ENCODE measurements around the gene KCTD10. TPM values are rescaled to one million over a fixed set of nuclear protein-coding genes. Genes with fewer than 3 reads are reported as not detected.

Gene KCTD10
- total and polyA plus RNA-seq, 2 of the 13 experiments (the other 11 are each of a cell fraction or from before 2014, with no cell fraction given), result 6.9 to 25.4 TPM

DNA sequence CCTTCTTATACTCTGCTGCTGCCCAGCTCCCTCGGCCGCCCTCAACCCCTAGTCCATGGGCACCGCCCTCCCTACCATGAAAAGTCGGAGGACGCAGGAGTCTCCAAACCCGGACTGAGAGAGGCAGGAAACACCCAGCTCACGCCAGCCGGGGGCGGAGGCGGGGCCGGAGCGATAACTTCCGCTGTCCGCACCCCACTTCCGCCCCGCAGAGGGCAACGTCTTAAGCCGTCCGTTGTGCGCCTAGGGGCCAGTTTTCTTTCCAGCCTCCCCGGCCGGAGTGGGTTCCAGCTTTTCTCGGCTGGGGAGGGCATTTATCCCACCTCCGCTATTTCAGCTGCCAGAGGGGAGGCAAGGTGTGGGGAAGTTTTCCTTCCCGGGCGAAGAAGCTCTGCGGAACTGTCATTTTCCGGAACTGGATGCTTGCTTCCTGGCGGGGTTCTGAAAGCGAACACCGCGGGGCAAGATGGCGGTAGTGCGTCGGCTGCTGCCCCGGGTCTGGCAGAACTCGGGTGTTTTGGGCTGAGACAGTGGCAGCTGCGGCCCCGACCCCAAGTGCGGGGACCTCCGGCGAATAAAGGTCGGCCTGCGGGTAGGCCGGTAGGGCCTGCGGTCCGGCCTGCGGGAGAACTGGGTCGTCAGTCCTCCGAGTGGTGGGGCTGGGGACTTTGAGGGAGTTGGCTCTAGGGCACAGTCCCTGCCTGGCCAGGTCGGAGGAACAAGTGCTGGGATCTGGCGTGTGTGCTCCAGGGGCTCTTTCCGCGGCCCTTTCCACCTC lies at the start of gene KCTD10, which contains the start of gene UBE3B (continued):
- TF ChIP-seq ZNF510 (CRISPR knock-in tag; IDR thresholded peaks at IDR 0.05; ENCODE audit: low read depth), result peak; percentile 35; the same call in 1 of the 2 replicates
- peak; percentile 73 for TF ChIP-seq HOXA5 (CRISPR knock-in tag; IDR thresholded peaks at IDR 0.05)
- peak; percentile 81 for TF ChIP-seq ISL2 (CRISPR knock-in tag; IDR thresholded peaks at IDR 0.05)
- TF ChIP-seq, protein P1, sequence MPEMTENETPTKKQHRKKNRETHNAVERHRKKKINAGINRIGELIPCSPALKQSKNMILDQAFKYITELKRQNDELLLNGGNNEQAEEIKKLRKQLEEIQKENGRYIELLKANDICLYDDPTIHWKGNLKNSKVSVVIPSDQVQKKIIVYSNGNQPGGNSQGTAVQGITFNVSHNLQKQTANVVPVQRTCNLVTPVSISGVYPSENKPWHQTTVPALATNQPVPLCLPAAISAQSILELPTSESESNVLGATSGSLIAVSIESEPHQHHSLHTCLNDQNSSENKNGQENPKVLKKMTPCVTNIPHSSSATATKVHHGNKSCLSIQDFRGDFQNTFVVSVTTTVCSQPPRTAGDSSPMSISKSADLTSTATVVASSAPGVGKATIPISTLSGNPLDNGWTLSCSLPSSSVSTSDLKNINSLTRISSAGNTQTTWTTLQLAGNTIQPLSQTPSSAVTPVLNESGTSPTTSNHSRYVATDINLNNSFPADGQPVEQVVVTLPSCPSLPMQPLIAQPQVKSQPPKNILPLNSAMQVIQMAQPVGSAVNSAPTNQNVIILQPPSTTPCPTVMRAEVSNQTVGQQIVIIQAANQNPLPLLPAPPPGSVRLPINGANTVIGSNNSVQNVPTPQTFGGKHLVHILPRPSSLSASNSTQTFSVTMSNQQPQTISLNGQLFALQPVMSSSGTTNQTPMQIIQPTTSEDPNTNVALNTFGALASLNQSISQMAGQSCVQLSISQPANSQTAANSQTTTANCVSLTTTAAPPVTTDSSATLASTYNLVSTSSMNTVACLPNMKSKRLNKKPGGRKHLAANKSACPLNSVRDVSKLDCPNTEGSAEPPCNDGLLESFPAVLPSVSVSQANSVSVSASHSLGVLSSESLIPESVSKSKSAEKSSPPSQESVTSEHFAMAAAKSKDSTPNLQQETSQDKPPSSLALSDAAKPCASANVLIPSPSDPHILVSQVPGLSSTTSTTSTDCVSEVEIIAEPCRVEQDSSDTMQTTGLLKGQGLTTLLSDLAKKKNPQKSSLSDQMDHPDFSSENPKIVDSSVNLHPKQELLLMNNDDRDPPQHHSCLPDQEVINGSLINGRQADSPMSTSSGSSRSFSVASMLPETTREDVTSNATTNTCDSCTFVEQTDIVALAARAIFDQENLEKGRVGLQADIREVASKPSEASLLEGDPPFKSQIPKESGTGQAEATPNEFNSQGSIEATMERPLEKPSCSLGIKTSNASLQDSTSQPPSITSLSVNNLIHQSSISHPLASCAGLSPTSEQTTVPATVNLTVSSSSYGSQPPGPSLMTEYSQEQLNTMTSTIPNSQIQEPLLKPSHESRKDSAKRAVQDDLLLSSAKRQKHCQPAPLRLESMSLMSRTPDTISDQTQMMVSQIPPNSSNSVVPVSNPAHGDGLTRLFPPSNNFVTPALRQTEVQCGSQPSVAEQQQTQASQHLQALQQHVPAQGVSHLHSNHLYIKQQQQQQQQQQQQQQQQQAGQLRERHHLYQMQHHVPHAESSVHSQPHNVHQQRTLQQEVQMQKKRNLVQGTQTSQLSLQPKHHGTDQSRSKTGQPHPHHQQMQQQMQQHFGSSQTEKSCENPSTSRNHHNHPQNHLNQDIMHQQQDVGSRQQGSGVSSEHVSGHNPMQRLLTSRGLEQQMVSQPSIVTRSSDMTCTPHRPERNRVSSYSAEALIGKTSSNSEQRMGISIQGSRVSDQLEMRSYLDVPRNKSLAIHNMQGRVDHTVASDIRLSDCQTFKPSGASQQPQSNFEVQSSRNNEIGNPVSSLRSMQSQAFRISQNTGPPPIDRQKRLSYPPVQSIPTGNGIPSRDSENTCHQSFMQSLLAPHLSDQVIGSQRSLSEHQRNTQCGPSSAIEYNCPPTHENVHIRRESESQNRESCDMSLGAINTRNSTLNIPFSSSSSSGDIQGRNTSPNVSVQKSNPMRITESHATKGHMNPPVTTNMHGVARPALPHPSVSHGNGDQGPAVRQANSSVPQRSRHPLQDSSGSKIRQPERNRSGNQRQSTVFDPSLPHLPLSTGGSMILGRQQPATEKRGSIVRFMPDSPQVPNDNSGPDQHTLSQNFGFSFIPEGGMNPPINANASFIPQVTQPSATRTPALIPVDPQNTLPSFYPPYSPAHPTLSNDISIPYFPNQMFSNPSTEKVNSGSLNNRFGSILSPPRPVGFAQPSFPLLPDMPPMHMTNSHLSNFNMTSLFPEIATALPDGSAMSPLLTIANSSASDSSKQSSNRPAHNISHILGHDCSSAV (CRISPR knock-in tag; IDR thresholded peaks at IDR 0.05; ENCODE audit: borderline replicate concordance), result 0 out of 2 replicates have a peak, but pooled peaks have one; percentile 49
- TF ChIP-seq HOXA7 (CRISPR knock-in tag; IDR thresholded peaks at IDR 0.05), result no peak
- TF ChIP-seq, protein P2, sequence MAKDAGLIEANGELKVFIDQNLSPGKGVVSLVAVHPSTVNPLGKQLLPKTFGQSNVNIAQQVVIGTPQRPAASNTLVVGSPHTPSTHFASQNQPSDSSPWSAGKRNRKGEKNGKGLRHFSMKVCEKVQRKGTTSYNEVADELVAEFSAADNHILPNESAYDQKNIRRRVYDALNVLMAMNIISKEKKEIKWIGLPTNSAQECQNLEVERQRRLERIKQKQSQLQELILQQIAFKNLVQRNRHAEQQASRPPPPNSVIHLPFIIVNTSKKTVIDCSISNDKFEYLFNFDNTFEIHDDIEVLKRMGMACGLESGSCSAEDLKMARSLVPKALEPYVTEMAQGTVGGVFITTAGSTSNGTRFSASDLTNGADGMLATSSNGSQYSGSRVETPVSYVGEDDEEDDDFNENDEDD (CRISPR knock-in tag; IDR thresholded peaks at IDR 0.05; ENCODE audit: borderline replicate concordance), result no peak
- TF ChIP-seq, protein P3, sequence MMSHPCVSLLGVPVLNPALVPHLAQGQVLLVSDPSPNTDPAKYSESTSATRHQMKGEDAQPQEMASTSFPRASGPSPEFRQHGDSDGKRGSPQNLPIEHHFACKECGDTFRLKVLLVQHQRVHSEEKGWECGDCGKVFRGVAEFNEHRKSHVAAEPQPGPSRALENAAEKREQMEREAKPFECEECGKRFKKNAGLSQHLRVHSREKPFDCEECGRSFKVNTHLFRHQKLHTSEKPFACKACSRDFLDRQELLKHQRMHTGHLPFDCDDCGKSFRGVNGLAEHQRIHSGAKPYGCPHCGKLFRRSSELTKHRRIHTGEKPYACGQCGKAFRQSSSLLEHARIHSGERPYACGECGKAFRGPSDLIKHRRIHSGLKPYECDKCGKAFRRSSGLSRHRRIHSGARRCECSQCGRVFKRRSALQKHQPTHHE (CRISPR knock-in tag; IDR thresholded peaks at IDR 0.05; ENCODE audit: borderline replicate concordance), result 0 out of 2 replicates have a peak, but pooled peaks have one; percentile 70
- no peak for TF ChIP-seq ZNF263 (CRISPR knock-in tag; IDR thresholded peaks at IDR 0.05)
- TF ChIP-seq, protein P4, sequence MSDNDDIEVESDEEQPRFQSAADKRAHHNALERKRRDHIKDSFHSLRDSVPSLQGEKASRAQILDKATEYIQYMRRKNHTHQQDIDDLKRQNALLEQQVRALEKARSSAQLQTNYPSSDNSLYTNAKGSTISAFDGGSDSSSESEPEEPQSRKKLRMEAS (IDR thresholded peaks at IDR 0.05), result peak; percentile 45; the same call in 1 of the 2 replicates
- TF ChIP-seq RBM22 (optimal IDR thresholded peaks at IDR 0.05; ENCODE audit: low read length), result no peak
- no peak for TF ChIP-seq TEAD2 (CRISPR knock-in tag; IDR thresholded peaks at IDR 0.05)
- peak; percentile 82 for TF ChIP-seq KMT2B (CRISPR knock-in tag; IDR thresholded peaks at IDR 0.05)
- TF ChIP-seq KLF16 (CRISPR knock-in tag; IDR thresholded peaks at IDR 0.05), result peak in 1 of 2 experiments; percentile 78; a peak in 2 of 4 replicates
- TF ChIP-seq RBM39 (IDR thresholded peaks at IDR 0.05; ENCODE audit: low read depth, low read length, poor library complexity, severe bottlenecking), result peak; percentile 97
- TF ChIP-seq, protein P5, sequence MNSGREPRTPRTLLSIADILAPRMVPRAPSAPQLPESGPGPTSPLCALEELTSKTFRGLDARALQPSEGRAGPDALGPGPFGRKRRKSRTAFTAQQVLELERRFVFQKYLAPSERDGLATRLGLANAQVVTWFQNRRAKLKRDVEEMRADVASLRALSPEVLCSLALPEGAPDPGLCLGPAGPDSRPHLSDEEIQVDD (CRISPR knock-in tag; IDR thresholded peaks at IDR 0.05; ENCODE audit: borderline replicate concordance), result peak; percentile 89; the same call in 1 of the 2 replicates
- TF ChIP-seq POLR2G (IDR thresholded peaks at IDR 0.05; ENCODE audit: low read depth, low read length), result peak; percentile 90
- TF ChIP-seq ZNF136 (CRISPR knock-in tag; IDR thresholded peaks at IDR 0.05; ENCODE audit: low read depth), result 0 out of 2 replicates have a peak, but pooled peaks have one; percentile 40

All from HepG2 (cell line).